Measurements from ENCODE around the gene GPT2. TPM values are rescaled to one million over a fixed set of nuclear protein-coding genes. Genes with fewer than 3 reads are reported as not detected.

The GPT2 gene
- total RNA-seq, 1 experiment from 2014 or later = 68.8 TPM

DNA sequence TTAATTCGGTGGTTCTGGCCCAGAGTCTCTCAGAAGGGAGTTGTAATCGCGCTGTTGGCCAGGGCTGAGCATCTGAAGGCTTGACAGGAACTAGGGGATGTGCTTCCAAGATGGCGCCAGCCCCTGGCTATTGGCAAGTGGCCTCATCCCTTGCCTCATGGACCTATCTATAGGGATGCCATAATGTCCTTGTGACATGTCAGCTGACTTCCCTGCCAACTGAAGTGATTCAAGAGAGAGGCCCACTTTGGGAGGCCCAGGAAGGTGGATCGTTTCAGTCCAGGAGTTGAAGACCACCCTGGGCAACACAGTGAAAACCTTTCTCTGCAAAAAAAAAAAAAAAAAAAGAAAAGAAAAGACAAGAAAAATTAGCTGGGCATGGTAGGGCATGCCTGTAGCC lies 38.2 kb upstream of the GPT2 start:
- WGBS (ENCODE audit: extremely low coverage, insufficient read length, low lambda C conversion rate) = no CpG with 5 or more reads among the region's 5 CpGs
- no peaks in the 10 kb centered on the region for H3K27me3 Mint-ChIP-seq (ENCODE audit: low read depth)
- no peak overlapping the region for H4K91ac ChIP-seq (ENCODE audit: insufficient read length, low read depth, low read length)

More for the DNA sequence above, 38.2 kb upstream of the GPT2 start:
- H4K20me1 ChIP-seq (ENCODE audit: control insufficient read depth, insufficient read depth, insufficient read length) = no peaks in the 10 kb centered on the region
- TF ChIP-seq, protein P1, sequence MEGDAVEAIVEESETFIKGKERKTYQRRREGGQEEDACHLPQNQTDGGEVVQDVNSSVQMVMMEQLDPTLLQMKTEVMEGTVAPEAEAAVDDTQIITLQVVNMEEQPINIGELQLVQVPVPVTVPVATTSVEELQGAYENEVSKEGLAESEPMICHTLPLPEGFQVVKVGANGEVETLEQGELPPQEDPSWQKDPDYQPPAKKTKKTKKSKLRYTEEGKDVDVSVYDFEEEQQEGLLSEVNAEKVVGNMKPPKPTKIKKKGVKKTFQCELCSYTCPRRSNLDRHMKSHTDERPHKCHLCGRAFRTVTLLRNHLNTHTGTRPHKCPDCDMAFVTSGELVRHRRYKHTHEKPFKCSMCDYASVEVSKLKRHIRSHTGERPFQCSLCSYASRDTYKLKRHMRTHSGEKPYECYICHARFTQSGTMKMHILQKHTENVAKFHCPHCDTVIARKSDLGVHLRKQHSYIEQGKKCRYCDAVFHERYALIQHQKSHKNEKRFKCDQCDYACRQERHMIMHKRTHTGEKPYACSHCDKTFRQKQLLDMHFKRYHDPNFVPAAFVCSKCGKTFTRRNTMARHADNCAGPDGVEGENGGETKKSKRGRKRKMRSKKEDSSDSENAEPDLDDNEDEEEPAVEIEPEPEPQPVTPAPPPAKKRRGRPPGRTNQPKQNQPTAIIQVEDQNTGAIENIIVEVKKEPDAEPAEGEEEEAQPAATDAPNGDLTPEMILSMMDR (conservative IDR thresholded peaks at IDR 0.05) = no peak
- H3K9ac ChIP-seq (ENCODE audit: extremely low read depth, insufficient read length, low read length) = no peak overlapping the region
- no peak overlapping the region for H3K4me3 Mint-ChIP-seq
- H3K56ac ChIP-seq (ENCODE audit: insufficient read length, low read depth, low read length) = no peak overlapping the region
- no peak overlapping the region for H2BK15ac ChIP-seq (ENCODE audit: low read depth, low read length)
- H3T11ph ChIP-seq (ENCODE audit: low read length) = no peak overlapping the region
- no peak overlapping the region for H4K8ac ChIP-seq (replicated peaks; ENCODE audit: insufficient read length, low read depth, low read length)
- H3K14ac ChIP-seq (ENCODE audit: insufficient read depth, low read length) = no peak overlapping the region
- H2AFZ ChIP-seq (ENCODE audit: low read length) = no peak overlapping the region
- no peak overlapping the region for H4K5ac ChIP-seq (ENCODE audit: insufficient read length, low read depth, low read length)
- no peak overlapping the region for H2BK12ac ChIP-seq (ENCODE audit: insufficient read length, low read depth, low read length)
- H3K23ac ChIP-seq (ENCODE audit: insufficient read length, low read depth, low read length) = no peak overlapping the region
- no peak overlapping the region for H3K4me2 ChIP-seq (ENCODE audit: insufficient read depth, insufficient read length, low read length)
- peaks cover 8 to 9% of the 10 kb centered on the region in 2 experiments for H3K4me1 Mint-ChIP-seq
- no peak overlapping the region for H3K27ac ChIP-seq (ENCODE audit: insufficient read length, low read depth, low read length)
- no peak overlapping the region for H2BK5ac ChIP-seq (ENCODE audit: insufficient read length, low read length)
- no peaks in the 10 kb centered on the region for H3K4me1 ChIP-seq (ENCODE audit: insufficient read depth, low read length)
- no peak overlapping the region for H2BK120ac ChIP-seq (ENCODE audit: low read depth, low read length, poor library complexity, severe bottlenecking)
- H3K27me3 ChIP-seq (ENCODE audit: insufficient read depth, low read length) = no peaks in the 10 kb centered on the region
- H3K4ac ChIP-seq (ENCODE audit: low read depth, low read length) = no peak overlapping the region
- H3K79me2 ChIP-seq (ENCODE audit: insufficient read depth, low read length) = no peaks in the 10 kb centered on the region
- H3K9me3 ChIP-seq (ENCODE audit: control insufficient read depth, low read depth, low read length) = no peaks in the 10 kb centered on the region
- no peak overlapping the region for H2BK20ac ChIP-seq (ENCODE audit: low read depth, low read length, poor library complexity, severe bottlenecking)
- H2AK5ac ChIP-seq (ENCODE audit: insufficient read length, low read length) = no peak overlapping the region
- H3K9me3 Mint-ChIP-seq = peaks cover 13 to 14% of the 10 kb centered on the region in 2 experiments
- no peak overlapping the region for H3K18ac ChIP-seq (ENCODE audit: insufficient read length, low read depth, low read length)
- H3K79me1 ChIP-seq (ENCODE audit: insufficient read depth, low read depth, low read length, poor library complexity, severe bottlenecking) = no peaks in the 10 kb centered on the region
- H3K36me3 Mint-ChIP-seq (ENCODE audit: insufficient read depth in 1 of 3, low read depth in 3 of 3) = peaks cover 0 to 11% (median 3%) of the 10 kb centered on the region in 3 experiments; a peak in 3 of 7 replicates
- no peak overlapping the region for H3K27ac Mint-ChIP-seq
- no peaks in the 10 kb centered on the region for H3K23me2 ChIP-seq (ENCODE audit: insufficient read length, low read depth, low read length, poor library complexity, severe bottlenecking)
- no peak for DNase-seq
